CD4-positive, alpha-beta T cell treated with Interleukin-15 for 4 hours (primary cell): Measurements from ENCODE around the gene ZNF777.
"Not testable (repeated sequence)": the region's sequence is repeated elsewhere in the genome, so short reads cannot be mapped to it uniquely, and the experiment has no call there.

Experiments used
- DNase-seq: peaks from one replicate; pipeline ENCODE4 v3.0.0-alpha.2; 2020; ENCODE audit warnings: low spot score

Gene ZNF777

DNA sequence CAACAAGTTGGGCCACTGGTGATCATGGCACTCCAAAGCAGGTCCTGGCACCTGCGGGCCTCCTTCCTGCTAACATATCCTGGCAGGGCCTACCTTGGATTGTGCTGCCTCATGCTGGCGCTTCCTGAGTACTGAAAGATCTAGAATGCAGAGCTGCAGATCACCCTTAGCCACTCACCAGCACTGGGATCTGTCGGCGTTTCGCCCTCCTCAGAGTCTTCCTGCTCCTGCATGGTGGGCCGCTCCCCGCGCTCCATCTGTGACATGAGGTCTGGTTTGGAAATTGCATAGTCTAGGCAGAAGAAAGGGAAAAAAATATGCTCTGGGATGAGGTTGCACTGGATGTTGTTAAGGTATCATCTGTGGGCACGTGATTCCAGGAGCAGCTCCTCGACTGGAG is 10.0 kb downstream of the ZNF777 start:
- DNase-seq: no peak

DNA sequence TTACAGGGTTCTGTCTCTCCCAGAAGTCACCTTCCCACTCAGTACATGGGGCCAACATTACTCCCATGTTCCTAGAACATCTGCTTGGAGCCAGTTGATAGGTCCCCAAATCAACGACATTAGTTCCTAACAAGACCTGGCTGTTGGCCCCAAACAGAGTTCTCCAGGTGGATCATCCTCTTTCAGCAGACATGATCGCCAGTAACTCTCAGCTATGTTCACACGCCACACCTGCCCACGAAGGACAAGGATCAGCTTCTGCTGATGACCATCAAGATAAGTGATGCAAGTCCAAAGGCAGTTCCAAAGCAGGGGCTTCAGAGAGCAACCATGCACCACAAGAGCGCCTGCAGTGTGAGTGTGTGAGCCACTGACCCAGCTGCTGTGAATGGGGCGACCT is 11.0 kb downstream of the ZNF777 start:
- no peak for DNase-seq

DNA sequence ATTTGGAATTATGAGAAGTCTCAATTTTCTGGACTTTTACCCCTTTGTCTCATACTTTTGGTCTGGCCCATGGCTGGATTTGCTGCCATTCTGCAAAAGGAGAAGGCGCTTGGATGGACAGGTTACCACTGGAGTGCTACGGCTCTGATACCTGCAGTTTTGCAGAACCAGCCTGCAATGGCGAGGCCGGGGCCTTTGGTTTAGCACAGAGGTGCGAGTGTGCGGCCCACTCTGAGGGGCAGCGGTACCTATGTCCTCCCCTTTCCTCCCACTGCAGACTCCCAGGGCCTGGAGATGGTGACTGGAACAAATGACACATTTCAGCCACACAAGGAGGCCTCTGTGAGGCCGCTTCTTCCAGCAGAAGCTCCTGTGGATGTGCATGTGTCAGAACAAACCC is 11.9 kb downstream of the ZNF777 start:
- no peak for DNase-seq

DNA sequence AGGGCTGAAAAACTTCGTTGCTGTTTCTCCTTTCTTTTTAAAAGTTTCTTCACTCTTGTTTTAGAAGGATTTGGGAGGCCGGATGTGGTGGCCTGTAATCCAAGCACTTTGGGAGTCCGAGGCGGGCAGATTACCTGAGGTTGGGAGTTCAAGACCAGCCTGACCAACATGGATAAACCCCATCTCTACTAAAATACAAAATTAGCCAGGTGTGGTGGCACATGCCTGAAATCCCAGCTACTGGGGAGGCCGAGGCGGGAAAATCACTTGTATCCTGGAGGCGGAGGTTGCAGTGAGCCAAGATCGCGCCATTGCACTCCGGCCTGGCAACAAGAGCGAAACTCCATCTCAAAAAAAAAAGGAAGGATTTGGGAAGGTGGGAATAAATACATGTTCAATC is 14.8 kb downstream of the ZNF777 start:
- not testable (repeated sequence) for DNase-seq

DNA sequence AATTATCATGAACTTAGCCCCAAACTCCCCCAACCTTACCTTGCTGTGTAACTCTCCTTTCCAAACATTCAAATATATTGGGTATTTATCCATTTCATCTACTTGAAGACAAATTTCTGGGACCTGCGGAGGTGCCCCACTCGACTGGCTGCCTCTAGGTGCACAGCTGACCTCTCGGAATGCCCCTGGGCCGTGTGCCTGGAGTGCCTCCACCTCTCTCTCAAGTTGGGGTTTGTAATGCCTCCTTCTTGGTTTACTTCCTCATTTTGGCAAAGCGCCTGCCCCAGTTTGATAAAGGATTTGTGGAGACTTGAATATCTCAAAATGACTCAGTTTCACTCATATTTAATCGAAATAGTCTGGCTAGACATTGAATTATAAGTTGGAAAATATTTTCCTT is 16.6 kb downstream of the ZNF777 start:
- DNase-seq: no peak

DNA sequence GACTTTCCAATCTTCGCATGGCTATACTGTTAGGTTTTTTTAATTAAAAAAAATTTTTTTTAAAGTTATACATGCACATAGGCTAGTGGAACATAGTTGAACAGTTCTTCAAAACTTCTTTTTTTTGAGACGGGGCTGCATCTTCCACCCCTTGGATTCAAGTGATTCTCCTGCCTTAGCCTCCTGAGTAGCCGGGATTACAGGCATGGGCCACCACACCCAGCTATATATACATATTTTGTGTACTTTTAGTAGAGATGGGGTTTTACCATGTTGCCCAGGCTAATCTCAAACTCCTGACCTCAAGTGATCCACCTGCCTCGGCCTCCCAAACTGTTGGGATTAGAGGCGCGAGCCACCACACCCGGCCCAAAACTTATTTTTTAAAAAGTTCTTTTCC is 17.3 kb downstream of the ZNF777 start:
- no peak for DNase-seq

DNA sequence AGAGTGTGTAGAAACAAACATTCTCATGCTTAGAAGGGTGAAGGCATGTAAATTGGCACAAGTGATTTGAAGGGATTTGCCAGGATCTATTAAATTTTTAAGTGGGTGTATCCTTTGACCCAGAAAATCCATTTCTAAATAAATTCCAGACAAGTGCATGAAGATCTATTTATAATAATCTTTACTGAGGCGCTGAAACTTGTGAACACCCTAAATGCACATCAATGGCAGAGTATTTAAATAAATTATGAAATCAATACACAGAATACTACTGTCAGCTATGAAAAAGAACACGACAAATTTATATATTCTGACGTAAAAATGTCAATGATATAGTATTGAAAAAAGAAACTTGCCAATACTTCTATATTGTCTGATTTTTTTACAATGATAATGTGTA is 17.9 kb downstream of the ZNF777 start:
- DNase-seq: no peak

DNA sequence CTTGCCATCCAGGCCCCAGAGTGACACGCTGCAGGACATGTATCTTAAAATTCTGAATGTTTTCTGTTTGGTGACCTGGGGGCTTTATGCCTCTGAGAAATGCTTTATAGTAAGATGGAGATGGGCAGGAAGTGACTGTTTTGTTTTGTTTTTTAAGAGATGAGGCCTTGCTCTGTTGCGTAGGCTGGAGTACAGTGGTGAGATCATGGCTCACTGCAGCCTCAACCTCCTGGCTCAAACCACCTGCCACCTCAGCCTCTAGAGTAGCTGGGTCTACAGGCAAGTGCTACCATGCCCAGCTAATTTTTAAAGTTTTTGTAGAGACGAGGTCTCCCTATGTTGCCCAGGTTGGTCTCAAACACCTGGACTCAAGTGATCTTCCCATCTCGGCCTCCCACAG is 20.6 kb downstream of the ZNF777 start:
- no peak for DNase-seq

DNA sequence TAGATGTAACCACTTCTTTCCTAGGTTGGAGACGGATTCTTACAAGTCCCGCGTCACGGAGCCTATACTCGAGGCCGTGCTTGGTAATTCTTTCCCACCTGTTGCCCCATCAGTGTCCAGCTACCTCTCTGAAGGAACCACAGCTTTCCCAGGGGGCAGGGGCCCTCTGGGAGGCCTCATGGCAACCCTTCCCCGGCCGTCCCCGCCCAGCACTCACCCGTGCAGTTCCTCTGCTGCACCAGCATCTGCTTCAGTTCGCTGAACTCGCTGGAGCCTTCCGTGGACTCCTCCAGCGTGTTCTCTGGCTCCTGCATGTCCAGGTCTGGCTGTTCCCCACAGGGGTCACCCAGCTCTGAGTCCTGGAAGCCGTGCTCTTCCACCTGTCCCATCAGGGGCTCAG is 24.5 kb downstream of the ZNF777 start:
- DNase-seq: no peak

DNA sequence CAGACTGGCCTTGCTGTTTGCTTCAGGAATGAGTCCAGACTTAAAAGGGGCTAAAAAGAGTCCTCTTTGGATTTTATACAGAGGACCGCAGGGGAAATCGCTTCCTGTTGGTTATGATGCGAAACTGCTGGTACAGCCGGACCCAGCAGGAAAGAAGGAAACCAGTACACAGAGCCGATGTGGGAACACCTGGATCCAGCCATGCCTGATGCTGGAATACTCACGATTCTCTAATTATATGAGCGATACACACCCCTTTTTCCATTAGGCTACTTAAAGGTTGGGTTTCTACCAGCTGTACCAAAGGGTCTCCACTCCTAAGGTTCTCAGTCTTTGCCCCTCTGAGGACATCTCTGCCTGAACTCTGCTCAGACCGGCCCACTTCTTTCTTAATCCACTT is 27.7 kb downstream of the ZNF777 start:
- no peak for DNase-seq

DNA sequence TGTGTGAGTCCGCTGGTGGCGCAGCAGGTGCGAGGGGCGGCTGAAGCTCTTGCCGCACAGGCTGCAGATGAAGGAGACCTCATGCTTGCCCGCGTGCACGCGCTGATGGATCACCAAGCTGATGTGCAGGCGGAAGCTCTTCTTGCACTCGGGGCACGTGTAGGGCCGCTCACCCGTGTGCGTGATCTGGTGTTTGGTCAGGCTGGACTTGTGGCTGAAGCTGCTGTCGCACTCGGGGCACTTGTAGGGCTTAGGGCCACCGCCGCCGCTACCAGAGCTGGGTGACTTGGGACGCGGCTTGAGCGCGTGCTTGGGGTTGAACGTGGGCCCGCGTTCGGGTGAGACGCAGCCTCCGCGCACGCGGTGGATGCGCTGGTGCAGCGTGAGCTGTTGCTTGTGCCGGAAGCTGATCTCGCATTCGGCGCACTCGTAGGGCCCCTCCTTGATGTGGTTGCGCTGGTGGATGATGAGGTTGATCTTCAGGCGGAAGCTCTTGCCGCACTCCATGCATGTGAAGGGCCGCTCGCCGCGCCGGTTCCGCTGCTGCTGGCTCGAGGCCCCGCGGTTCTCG is 28.7 kb downstream of the ZNF777 start:
- no peak for DNase-seq

DNA sequence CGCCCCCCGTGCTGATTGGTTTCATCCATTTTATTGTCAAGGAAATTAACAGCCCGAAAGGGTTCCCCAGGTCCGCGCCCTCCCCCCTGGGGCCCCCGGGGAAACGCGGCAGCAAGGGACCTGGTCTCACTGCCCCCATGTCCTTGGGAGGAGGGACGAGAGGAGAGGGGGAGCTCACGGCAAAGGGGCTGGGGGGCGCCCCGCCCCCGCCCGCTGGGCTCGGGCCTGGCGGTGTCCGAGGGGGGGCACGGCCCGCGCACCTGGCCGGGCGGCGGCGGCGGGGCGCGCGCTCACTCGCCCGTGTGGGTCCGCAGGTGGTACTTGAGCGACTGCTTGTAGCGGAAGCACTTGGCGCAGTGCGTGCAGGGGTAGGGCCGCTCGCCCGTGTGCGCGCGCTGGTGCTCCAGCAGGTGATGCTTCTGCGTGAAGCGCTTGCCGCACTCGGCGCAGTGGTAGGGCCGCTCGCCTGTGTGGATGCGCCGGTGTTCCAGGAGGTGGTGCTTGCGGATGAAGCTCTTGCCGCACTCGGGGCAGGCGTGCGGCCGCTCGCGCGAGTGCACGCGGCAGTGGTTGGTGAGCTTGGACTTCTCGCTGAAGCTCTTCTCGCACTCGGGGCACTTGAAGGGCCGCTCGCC is 29.3 kb downstream of the ZNF777 start:
- no peak for DNase-seq

DNA sequence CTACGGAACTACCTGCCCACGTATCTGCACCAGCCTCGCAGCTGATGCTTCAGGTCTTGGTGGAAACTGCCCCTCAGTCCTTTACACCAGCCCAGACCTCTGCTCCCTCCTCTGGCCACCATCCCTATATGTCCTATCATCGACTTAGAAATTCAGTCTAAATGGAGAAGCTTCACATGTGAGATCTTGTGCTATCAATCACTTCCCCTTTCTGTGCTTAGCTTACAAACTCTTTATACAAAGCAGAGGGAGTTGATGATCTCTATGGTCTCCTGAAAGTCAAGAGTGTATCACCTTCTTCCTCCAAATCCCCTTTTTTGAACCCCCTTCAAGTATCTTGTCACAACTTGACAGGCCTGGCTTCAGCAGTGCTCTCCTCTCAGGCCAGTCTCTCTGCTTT is 30.7 kb downstream of the ZNF777 start:
- DNase-seq: no peak

DNA sequence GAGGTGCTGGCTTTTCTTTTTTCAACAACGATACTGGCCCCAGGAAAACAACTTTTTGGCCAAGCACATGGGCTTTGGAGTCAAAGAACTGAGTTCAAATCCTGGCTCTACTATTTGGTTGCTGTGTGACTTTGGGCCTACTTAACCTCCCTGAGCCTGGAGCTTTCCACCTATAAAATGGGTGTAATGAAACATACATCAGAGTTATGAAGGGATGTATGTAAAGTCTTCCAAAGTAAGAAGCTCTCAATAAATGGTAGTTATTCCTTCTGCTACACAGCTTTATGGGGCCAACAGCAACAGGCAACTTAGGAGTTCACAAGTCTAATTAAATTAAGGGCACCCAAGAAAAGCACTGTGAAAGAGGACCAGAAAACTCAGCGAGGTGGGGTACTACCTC is 33.0 kb downstream of the ZNF777 start:
- no peak for DNase-seq

DNA sequence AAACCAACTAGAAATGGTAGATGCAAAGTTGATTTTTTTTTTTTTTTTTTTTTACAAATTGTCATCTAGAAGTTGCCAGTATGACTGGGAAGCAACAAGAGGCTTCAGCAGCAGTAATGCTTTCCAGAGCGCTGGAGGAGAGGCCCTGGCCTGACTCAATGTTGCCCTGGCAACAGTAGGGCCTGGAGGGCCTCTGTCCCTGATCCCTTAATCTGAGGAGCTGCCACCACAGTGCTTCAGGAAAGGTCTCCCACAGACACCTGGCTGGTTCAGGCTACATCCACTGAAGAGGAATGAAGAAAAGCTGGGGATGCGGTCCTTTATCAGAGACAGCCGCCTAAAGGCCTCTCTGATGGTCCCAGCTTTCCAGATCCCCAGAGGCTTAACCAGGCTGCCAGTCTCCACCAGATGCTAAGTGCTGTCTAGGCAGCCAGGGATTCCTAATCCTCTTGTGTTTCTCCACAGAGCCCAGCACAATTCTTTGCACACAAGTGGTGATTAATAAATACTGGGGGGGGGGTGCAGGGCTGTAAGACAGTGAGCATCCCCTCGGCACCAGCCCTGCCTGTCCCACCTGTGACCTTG is 33.7 kb downstream of the ZNF777 start:
- no peak for DNase-seq

DNA sequence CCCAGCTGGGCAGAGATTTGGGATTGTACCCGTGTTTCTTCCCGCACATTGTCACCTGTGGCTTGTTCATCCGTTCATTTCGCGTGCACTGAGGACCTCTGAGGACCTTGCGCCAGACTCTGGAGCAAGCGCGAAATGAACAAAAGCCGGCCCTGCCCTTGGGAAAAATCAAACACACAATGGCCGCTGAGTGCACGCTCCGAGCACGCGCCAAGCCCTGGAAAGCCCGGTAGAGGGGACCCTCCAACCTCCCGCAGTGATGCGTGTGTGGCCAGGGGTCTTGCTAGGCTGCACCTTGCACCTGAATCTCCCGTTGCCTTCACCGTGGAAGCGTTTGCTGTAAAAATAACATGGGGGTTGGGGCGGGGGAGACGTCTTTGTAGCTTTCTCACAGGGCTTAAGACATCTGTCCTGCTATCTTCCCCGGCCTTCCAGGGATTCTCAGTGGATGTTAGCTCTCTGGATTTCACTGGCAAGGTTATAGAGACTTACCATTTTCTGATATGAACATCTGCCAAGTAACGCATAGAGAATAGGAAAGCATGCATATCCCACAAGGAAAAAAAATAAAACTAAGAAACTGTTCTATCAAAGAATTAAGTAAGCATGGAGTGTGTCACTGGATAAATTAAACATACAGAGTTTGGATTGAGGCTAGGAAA is 37.3 kb downstream of the ZNF777 start:
- no peak for DNase-seq

DNA sequence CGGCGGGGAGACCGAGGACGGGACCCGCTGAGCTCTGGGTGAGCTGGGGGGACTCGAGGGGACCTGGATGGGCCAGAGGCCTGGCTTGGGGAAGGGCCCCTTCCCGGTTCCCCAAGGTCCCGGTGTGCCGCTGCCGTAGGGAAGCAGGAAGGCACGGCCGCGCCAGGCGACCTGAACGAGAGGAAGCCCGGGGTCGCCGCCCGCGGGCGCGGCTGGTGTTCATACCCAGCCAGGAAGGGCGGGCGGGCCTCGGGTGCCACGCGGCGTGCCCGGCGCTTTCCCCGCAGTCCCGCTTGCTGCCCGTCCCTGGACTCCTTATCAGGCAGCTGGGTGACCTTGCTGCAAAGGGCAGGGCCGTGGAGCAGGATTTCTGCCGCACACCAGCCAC is 38.0 kb downstream of the ZNF777 start:
- peak; percentile 4 for DNase-seq

DNA sequence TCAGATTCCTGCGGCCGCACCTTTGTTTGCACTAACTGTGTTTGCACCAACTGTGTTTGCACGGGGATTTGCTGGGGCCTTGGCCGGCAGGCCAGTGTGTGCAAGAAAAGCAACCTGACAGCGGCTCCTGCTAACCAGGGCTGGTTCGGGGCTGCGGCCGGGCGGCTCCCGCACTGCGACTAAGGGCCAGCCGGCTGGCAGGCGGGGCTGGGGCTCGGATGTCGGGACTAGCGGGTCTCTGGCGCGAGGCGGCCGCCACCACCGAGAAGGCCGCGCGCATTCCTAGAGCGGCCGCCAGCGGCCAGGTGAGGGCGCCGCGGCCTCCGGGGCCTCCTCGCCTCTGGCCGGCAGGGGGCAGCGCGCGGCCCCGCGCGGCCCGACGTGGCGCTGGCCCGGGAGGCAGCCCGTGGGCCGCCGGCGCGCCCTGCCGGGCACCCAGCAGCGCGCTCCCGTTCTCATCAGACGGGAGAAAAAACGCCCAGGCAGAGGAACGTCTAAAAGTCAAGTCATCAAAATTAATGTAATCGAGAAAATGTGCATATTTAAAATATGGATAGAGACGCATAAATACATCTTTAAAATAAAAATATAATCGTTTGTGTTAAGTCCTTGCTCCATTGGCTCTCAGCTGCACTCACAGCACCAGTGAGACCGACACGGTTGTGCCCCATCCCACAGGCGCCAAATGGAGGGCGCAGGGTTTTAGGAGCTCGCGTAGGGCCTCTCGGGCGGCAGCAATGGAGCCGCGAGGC is 38.5 kb downstream of the ZNF777 start:
- DNase-seq: peak; percentile 80

DNA sequence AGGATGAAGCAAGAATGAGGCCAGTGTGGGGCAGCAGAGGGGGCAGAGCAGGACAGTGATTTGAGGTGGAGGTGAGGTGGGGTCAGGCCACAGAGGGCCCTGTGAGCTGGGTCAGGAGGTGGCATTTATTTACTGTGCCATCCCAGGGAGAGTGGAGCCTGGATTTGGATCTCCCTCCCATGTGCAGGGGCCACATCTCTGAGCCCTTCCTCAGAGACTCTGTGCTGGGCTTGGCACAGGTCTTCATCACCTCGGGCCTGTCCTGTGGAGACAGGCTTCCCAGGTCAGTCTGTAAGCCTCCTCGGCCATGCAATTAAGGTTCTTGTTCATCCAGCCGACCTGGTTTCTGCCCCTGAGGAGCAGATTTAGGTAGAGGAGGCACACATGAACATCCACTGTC is 40.9 kb downstream of the ZNF777 start:
- no peak for DNase-seq

DNA sequence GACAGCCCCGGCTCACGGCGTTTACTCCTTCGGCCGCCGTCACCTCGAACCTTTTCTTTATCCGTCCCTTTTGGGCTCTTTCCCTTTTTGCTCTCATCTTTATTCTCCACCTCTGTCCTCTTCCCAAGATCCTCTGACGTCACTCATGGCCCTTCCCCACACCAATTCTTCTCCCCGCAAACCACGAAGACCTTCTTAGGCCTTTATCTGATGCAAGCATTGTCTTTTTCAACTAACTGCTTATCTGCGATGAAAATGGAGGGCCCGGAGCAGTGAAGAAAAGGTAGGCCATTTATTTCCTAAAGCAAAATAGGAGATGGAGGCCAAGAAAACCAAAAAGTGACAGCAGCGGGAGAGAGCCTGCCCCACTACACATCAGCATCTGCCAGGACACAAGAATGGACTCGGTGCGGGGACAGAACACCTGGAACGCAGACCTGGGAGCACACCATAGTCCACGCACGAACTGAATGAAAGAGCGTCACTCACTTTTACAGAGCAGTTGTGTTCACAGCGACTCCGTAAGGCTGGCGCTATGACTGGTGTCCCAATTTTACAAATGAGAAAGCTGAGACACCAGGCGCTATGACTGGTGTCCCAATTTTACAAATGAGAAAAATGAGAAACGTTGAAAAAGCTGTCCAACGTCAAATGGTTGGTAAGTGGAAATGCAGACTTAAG is 45.3 kb downstream of the ZNF777 start:
- DNase-seq: no peak

DNA sequence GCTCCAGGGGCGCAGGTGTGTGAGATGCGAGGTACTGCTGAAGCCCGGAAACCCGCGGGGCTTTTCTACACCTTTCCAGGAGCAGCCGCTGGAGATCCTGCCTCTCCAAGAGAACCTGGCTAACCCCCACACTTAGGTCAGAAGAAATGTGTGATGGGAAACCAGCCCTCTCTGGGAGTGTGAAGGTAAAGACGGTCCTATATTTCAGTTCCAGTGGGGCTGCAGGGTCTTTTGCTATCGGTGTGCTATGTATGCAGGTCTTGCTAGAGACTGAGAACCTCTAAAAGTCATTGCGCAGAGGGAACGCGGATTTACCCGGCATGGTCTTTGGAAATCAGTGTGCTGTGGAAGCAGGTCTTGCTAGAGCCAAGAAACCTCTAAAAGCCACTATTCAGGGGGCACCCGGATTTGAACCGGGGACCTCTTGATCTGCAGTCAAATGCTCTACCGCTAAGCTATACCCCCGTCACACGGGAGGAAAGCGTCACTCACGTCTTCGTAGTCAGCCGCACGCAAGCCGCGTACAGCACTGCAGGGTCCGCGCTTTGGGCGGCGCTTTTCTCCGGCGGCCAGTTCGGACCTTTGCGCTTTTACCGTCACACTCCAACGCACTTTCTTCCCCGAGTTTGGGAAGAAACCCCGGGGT is 46.0 kb downstream of the ZNF777 start:
- peak; percentile 57 for DNase-seq

DNA sequence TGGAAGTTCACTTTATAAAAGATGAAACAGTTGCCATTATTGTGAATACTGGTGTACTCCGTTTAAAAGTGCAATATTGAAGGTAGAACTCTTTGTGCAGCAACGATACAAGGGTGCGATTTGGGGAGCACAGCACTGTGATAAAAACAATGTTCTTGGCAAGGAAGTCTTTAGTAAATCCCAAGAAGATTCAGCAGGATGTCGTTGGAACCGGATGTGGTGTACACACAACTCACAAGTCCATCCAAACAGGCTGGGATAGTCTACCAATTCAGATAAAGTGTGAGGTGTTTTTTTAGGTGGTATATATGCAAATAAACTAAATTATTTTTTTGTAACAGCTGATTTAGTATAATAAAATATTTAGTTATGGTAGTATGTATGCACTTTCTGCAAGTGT is 46.7 kb downstream of the ZNF777 start:
- no peak for DNase-seq
